Adrenal gland (tissue), 5 donors: ENCODE measurements around the gene SLC38A1.

ENCODE experiments used
- CTCF ChIP-seq, 6 experiments: fragments of 450-650 bp in 4 of 6; fragments of 200-600 bp in 2 of 6; sonication (generic) in 1 of 6; IDR thresholded peaks; 1 replicate in 5 of 6; 2 replicates in 1 of 6; pipeline versions ENCODE4 v1.5.1 to v1.8.0; 2016 to 2021; ENCODE audit warnings: antibody characterized with exemption in 6 of 6, mild to moderate bottlenecking in 2 of 6, moderate library complexity in 1 of 6
- POLR2A ChIP-seq, 2 donors: fragments of 450-650 bp; IDR thresholded peaks; one replicate each; pipeline ENCODE4 v1.6.1; 2017; ENCODE audit warnings: antibody characterized with exemption in 2 of 2, mild to moderate bottlenecking in 2 of 2, moderate library complexity in 1 of 2
- donor health status: DM: no; HTN: no; CAD: no.

GRCh38 chr12:46160101-46160980 is 108.5 kb downstream of the SLC38A1 start:
- no peak for TF ChIP-seq CTCF (IDR thresholded peaks at IDR 0.05)
- TF ChIP-seq POLR2A (IDR thresholded peaks at IDR 0.05), result no peak
